ENCODE data around the gene PHF21A. TPM values are rescaled to one million over a fixed set of nuclear protein-coding genes. Genes with fewer than 3 reads are reported as not detected.

The PHF21A gene
- total and polyA plus RNA-seq, 2 experiments from 2014 or later: 24.6 to 30.4 TPM

GRCh38 chr11:46099963-46100316 is 21.3 kb downstream of the PHF21A start:
- TF ChIP-seq CTCF (IDR thresholded peaks at IDR 0.05; ENCODE audit: poor library complexity) (no peak), EZH2 (IDR thresholded peaks at IDR 0.05; ENCODE audit: borderline replicate concordance) (no peak), EZH2phosphoT487 (IDR thresholded peaks at IDR 0.05; ENCODE audit: low read depth, severe bottlenecking, unreplicated experiment) (no peak)
- no peaks in the 10 kb centered on the region for H3K9me2 ChIP-seq (replicated peaks; ENCODE audit: insufficient read depth)
- no peak for DNase-seq (ENCODE audit: low spot score)
- WGBS (ENCODE audit: low lambda C conversion rate, missing lambda C conversion rate): 78% methylated on average over 1 of the region's 1 CpG
- H2AFZ ChIP-seq: no peak overlapping the region
- H3K4me1 ChIP-seq (ENCODE audit: insufficient read depth): no peaks in the 10 kb centered on the region
- peaks cover 100% of the 10 kb centered on the region for H3K79me2 ChIP-seq
- H3K27me3 ChIP-seq: no peaks in the 10 kb centered on the region
- H3K4me2 ChIP-seq: peak overlapping the region; percentile 60
- H3K36me3 ChIP-seq (replicated peaks; ENCODE audit: insufficient read depth, low read depth): no peaks in the 10 kb centered on the region
- no peak overlapping the region for H3K4me3 ChIP-seq
- no peaks in the 10 kb centered on the region for H3K9me3 ChIP-seq (ENCODE audit: low read depth)
- H4K20me1 ChIP-seq (ENCODE audit: insufficient read depth, poor library complexity, severe bottlenecking): peaks cover 70% of the 10 kb centered on the region
- peak overlapping the region; percentile 38 for H3K27ac ChIP-seq

GRCh38 chr11:46090375-46090774 is 30.9 kb downstream of the PHF21A start:
- H3K79me2 ChIP-seq: peaks cover 60% of the 10 kb centered on the region
- H3K36me3 ChIP-seq (replicated peaks; ENCODE audit: insufficient read depth, low read depth): no peaks in the 10 kb centered on the region
- no peak for DNase-seq (ENCODE audit: low spot score)
- H3K27me3 ChIP-seq: no peaks in the 10 kb centered on the region
- no peaks in the 10 kb centered on the region for H3K4me1 ChIP-seq (ENCODE audit: insufficient read depth)
- no peak overlapping the region for H3K27ac ChIP-seq
- no peaks in the 10 kb centered on the region for H3K9me3 ChIP-seq (ENCODE audit: low read depth)
- H2AFZ ChIP-seq: no peak overlapping the region
- TF ChIP-seq CTCF (IDR thresholded peaks at IDR 0.05; ENCODE audit: poor library complexity) (no peak), EZH2phosphoT487 (IDR thresholded peaks at IDR 0.05; ENCODE audit: low read depth, severe bottlenecking, unreplicated experiment) (no peak), EZH2 (IDR thresholded peaks at IDR 0.05; ENCODE audit: borderline replicate concordance) (no peak)
- H3K4me2 ChIP-seq: no peak overlapping the region
- WGBS (ENCODE audit: low lambda C conversion rate, missing lambda C conversion rate): 96% methylated on average over 1 of the region's 1 CpG
- H4K20me1 ChIP-seq (ENCODE audit: insufficient read depth, poor library complexity, severe bottlenecking): peaks cover 38% of the 10 kb centered on the region
- no peak overlapping the region for H3K4me3 ChIP-seq
- H3K9me2 ChIP-seq (replicated peaks; ENCODE audit: insufficient read depth): no peaks in the 10 kb centered on the region

- no peak overlapping the region for H2AFZ ChIP-seq
- H3K4me3 ChIP-seq: no peak overlapping the region
- no peaks in the 10 kb centered on the region for H3K9me2 ChIP-seq (replicated peaks; ENCODE audit: insufficient read depth)
- no peaks in the 10 kb centered on the region for H3K27me3 ChIP-seq
- H3K4me2 ChIP-seq: no peak overlapping the region
- TF ChIP-seq EZH2phosphoT487 (IDR thresholded peaks at IDR 0.05; ENCODE audit: low read depth, severe bottlenecking, unreplicated experiment): no peak
- no peak for TF ChIP-seq CTCF (IDR thresholded peaks at IDR 0.05; ENCODE audit: poor library complexity)
- no peak for TF ChIP-seq EZH2 (IDR thresholded peaks at IDR 0.05; ENCODE audit: borderline replicate concordance)
- H3K36me3 ChIP-seq (replicated peaks; ENCODE audit: insufficient read depth, low read depth): no peaks in the 10 kb centered on the region
- no peak overlapping the region for H3K27ac ChIP-seq
- DNase-seq (ENCODE audit: low spot score): no peak
- no peaks in the 10 kb centered on the region for H3K9me3 ChIP-seq (ENCODE audit: low read depth)
- H3K4me1 ChIP-seq (ENCODE audit: insufficient read depth): no peaks in the 10 kb centered on the region
- 96% methylated on average over 3 of the region's 3 CpGs for WGBS (ENCODE audit: low lambda C conversion rate, missing lambda C conversion rate)
- H3K79me2 ChIP-seq: no peaks in the 10 kb centered on the region
- H4K20me1 ChIP-seq (ENCODE audit: insufficient read depth, poor library complexity, severe bottlenecking): no peaks in the 10 kb centered on the region
Observed at GRCh38 chr11:46079662-46080061, 41.6 kb downstream of the PHF21A start.

- no peak for DNase-seq (ENCODE audit: low spot score)
- no peaks in the 10 kb centered on the region for H3K36me3 ChIP-seq (replicated peaks; ENCODE audit: insufficient read depth, low read depth)
- H3K27ac ChIP-seq: no peak overlapping the region
- TF ChIP-seq EZH2 (IDR thresholded peaks at IDR 0.05; ENCODE audit: borderline replicate concordance): no peak
- no peak for TF ChIP-seq EZH2phosphoT487 (IDR thresholded peaks at IDR 0.05; ENCODE audit: low read depth, severe bottlenecking, unreplicated experiment)
- TF ChIP-seq CTCF (IDR thresholded peaks at IDR 0.05; ENCODE audit: poor library complexity): no peak
- H3K4me3 ChIP-seq: no peak overlapping the region
- no peak overlapping the region for H3K4me2 ChIP-seq
- H3K27me3 ChIP-seq: no peaks in the 10 kb centered on the region
- WGBS (ENCODE audit: low lambda C conversion rate, missing lambda C conversion rate): 92% methylated on average over 2 of the region's 2 CpGs
- H3K79me2 ChIP-seq: no peaks in the 10 kb centered on the region
- no peaks in the 10 kb centered on the region for H3K9me3 ChIP-seq (ENCODE audit: low read depth)
- H3K9me2 ChIP-seq (replicated peaks; ENCODE audit: insufficient read depth): no peaks in the 10 kb centered on the region
- no peaks in the 10 kb centered on the region for H4K20me1 ChIP-seq (ENCODE audit: insufficient read depth, poor library complexity, severe bottlenecking)
- no peaks in the 10 kb centered on the region for H3K4me1 ChIP-seq (ENCODE audit: insufficient read depth)
- H2AFZ ChIP-seq: no peak overlapping the region
Observed at GRCh38 chr11:46075928-46076327, 45.3 kb downstream of the PHF21A start.
